Stimulated activated CD4-positive, alpha-beta T cell treated with anti-CD3 and anti-CD28 coated beads, Interleukin-1b, Interleukin-23, amount 100 ng/mL, for 48 hours (primary cell): ENCODE results near the gene AFF1.
"Not testable (repeated sequence)": the region's sequence is repeated elsewhere in the genome, so short reads cannot be mapped to it uniquely, and the experiment has no call there.

Experiments
- DNase-seq: peaks from one replicate; pipeline ENCODE4 v3.0.0-alpha.2; 2020

Gene AFF1

GRCh38 chr4:87118826-87119225, 184.0 kb downstream of the AFF1 start:
- no peak for DNase-seq

GRCh38 chr4:87120010-87120409, 185.2 kb downstream of the AFF1 start:
- DNase-seq: no peak

GRCh38 chr4:87120411-87121162, 185.8 kb downstream of the AFF1 start:
- DNase-seq: no peak

GRCh38 chr4:87121341-87122065, 186.7 kb downstream of the AFF1 start:
- no peak for DNase-seq

- DNase-seq: no peak
These were observed 187.4 kb downstream of the AFF1 start for GRCh38 chr4:87122252-87122651.

GRCh38 chr4:87126056-87126455, 191.2 kb downstream of the AFF1 start:
- no peak for DNase-seq

- DNase-seq: no peak
These were observed 193.3 kb downstream of the AFF1 start for GRCh38 chr4:87128006-87128705.

GRCh38 chr4:87129681-87130080, 194.9 kb downstream of the AFF1 start:
- DNase-seq: no peak

- no peak for DNase-seq
These were observed 196.3 kb downstream of the AFF1 start for GRCh38 chr4:87130985-87131703.

- no peak for DNase-seq
These were observed 197.2 kb downstream of the AFF1 start for GRCh38 chr4:87132035-87132434.

- no peak for DNase-seq
These were observed 198.4 kb downstream of the AFF1 start for GRCh38 chr4:87133183-87133582.

GRCh38 chr4:87134122-87134521, 199.3 kb downstream of the AFF1 start:
- DNase-seq: no peak

- DNase-seq: no peak
These were observed 206.6 kb downstream of the AFF1 start for GRCh38 chr4:87141428-87141827.

- no peak for DNase-seq
These were observed 209.5 kb downstream of the AFF1 start for GRCh38 chr4:87144356-87144755.

- not testable (repeated sequence) for DNase-seq
These were observed 211.1 kb downstream of the AFF1 start for GRCh38 chr4:87145934-87146333.

GRCh38 chr4:87147116-87147515, 212.3 kb downstream of the AFF1 start:
- DNase-seq: no peak

- peak; percentile 9 for DNase-seq
These were observed 215.9 kb downstream of the AFF1 start for GRCh38 chr4:87150498-87151261.

GRCh38 chr4:87151730-87152129, 216.9 kb downstream of the AFF1 start:
- no peak for DNase-seq

- DNase-seq: no peak
These were observed 217.7 kb downstream of the AFF1 start for GRCh38 chr4:87152310-87153041.

GRCh38 chr4:87153078-87153870, 218.5 kb downstream of the AFF1 start:
- DNase-seq: no peak

- DNase-seq: no peak
These were observed 231.1 kb downstream of the AFF1 start for GRCh38 chr4:87165892-87166291.
